Measurements from ENCODE around the gene HSD3B1. TPM values are rescaled to one million over a fixed set of nuclear protein-coding genes. Genes with fewer than 3 reads are reported as not detected.

The HSD3B1 gene
- total RNA-seq, 1 experiment from 2014 or later: not detected

- no peak overlapping the region for H3K9ac ChIP-seq (ENCODE audit: low read length)
- POLR2A ChIA-PET (ENCODE audit: unreplicated experiment): no interaction called here
- CTCF ChIA-PET: no interaction called here
Observed at GRCh38 chr1:119471566-119471965, 35.4 kb upstream of the HSD3B1 start.

GRCh38 chr1:119472080-119472818 is 34.8 kb upstream of the HSD3B1 start:
- POLR2A ChIA-PET (ENCODE audit: unreplicated experiment): interaction anchor here (0.6 kb wide), 1 partner anchor 1181 kb away, joined by 3 read pairs; no protein-coding TSS in a partner anchor
- H3K4me3 ChIP-seq (ENCODE audit: low read length): no peak overlapping the region
- no peak overlapping the region for H3K27ac ChIP-seq (ENCODE audit: low read length)
- no peak overlapping the region for H3K9ac ChIP-seq (ENCODE audit: low read length)
- DNase-seq: no peak
- TF ChIP-seq EZH2 (IDR thresholded peaks at IDR 0.05; ENCODE audit: low read length, unreplicated experiment) (no peak), CTCF (conservative IDR thresholded peaks at IDR 0.05; ENCODE audit: low read depth, low read length) (no peak), EZH2phosphoT487 (IDR thresholded peaks at IDR 0.05; ENCODE audit: borderline replicate concordance, low read length) (no peak)
- no TSS peak for BruUV-seq (replicated peaks)
- no peak overlapping the region for H3K4me2 ChIP-seq (ENCODE audit: low read length)
- intact Hi-C loops (cut with micrococcal nuclease): loop anchor here (10.0 kb wide), 1 partner anchor 113 kb away; no protein-coding TSS in a partner anchor
- no peaks in the 10 kb centered on the region for H3K9me3 ChIP-seq (ENCODE audit: low read length)
- no peak overlapping the region for H2AFZ ChIP-seq (ENCODE audit: low read length)
- no peaks in the 10 kb centered on the region for H3K79me2 ChIP-seq (ENCODE audit: low read length)
- H4K20me1 ChIP-seq (ENCODE audit: low read length): no peaks in the 10 kb centered on the region
- no peaks in the 10 kb centered on the region; the same call in 1 of the 2 replicates for H3K4me1 ChIP-seq (ENCODE audit: insufficient read depth, low read length)
- H3K9me2 ChIP-seq (replicated peaks; ENCODE audit: low read length): no peaks in the 10 kb centered on the region
- peaks cover 24% of the 10 kb centered on the region for H3K27me3 ChIP-seq (ENCODE audit: low read length)
- no peaks in the 10 kb centered on the region for H3F3A ChIP-seq (ENCODE audit: low read length, unreplicated experiment)
- no peak for ATAC-seq
- no peaks in the 10 kb centered on the region for H3K36me3 ChIP-seq (ENCODE audit: low read depth, low read length)
- CTCF ChIA-PET: no interaction called here

More at GRCh38 chr1:119471566-119471965, 35.4 kb upstream of the HSD3B1 start:
- Histone ChIP-seq H3K79me2 (ENCODE audit: low read length) (no peaks in the 10 kb centered on the region), H3F3A (ENCODE audit: low read length, unreplicated experiment) (no peaks in the 10 kb centered on the region), H4K20me1 (ENCODE audit: low read length) (no peaks in the 10 kb centered on the region), H2AFZ (ENCODE audit: low read length) (no peak overlapping the region), H3K27me3 (ENCODE audit: low read length) (peaks cover 24% of the 10 kb centered on the region), H3K27ac (ENCODE audit: low read length) (no peak overlapping the region), H3K9me3 (ENCODE audit: low read length) (no peaks in the 10 kb centered on the region), H3K36me3 (ENCODE audit: low read depth, low read length) (no peaks in the 10 kb centered on the region), H3K4me2 (ENCODE audit: low read length) (no peak overlapping the region), H3K4me3 (ENCODE audit: low read length) (no peak overlapping the region), H3K9me2 (replicated peaks; ENCODE audit: low read length) (no peaks in the 10 kb centered on the region), H3K4me1 (ENCODE audit: insufficient read depth, low read length) (no peaks in the 10 kb centered on the region; the same call in 1 of the 2 replicates)
- no TSS peak for BruUV-seq (replicated peaks)
- ATAC-seq (no peak), DNase-seq (no peak)
- no peak for TF ChIP-seq EZH2phosphoT487 (IDR thresholded peaks at IDR 0.05; ENCODE audit: borderline replicate concordance, low read length)
- TF ChIP-seq EZH2 (IDR thresholded peaks at IDR 0.05; ENCODE audit: low read length, unreplicated experiment): no peak
- no peak for TF ChIP-seq CTCF (conservative IDR thresholded peaks at IDR 0.05; ENCODE audit: low read depth, low read length)
- intact Hi-C loops (cut with micrococcal nuclease): loop anchor here (10.0 kb wide), 1 partner anchor 113 kb away; no protein-coding TSS in a partner anchor

GRCh38 chr1:119472819-119473175 is 34.2 kb upstream of the HSD3B1 start:
- no peaks in the 10 kb centered on the region; the same call in 1 of the 2 replicates for H3K4me1 ChIP-seq (ENCODE audit: insufficient read depth, low read length)
- BruUV-seq (replicated peaks): no TSS peak
- H4K20me1 ChIP-seq (ENCODE audit: low read length): no peaks in the 10 kb centered on the region
- DNase-seq (no peak), ATAC-seq (no peak)
- no peaks in the 10 kb centered on the region for H3K36me3 ChIP-seq (ENCODE audit: low read depth, low read length)
- no peak overlapping the region for H2AFZ ChIP-seq (ENCODE audit: low read length)
- CTCF ChIA-PET: no interaction called here
- H3K4me2 ChIP-seq (ENCODE audit: low read length): no peak overlapping the region
- no peaks in the 10 kb centered on the region for H3K79me2 ChIP-seq (ENCODE audit: low read length)
- H3F3A ChIP-seq (ENCODE audit: low read length, unreplicated experiment): no peaks in the 10 kb centered on the region
- POLR2A ChIA-PET (ENCODE audit: unreplicated experiment): interaction anchor here (0.6 kb wide), 1 partner anchor 1181 kb away, joined by 3 read pairs; no protein-coding TSS in a partner anchor
- intact Hi-C loops (cut with micrococcal nuclease): loop anchor here (10.0 kb wide), 1 partner anchor 112 kb away; no protein-coding TSS in a partner anchor
- no peak overlapping the region for H3K4me3 ChIP-seq (ENCODE audit: low read length)
- peaks cover 24% of the 10 kb centered on the region for H3K27me3 ChIP-seq (ENCODE audit: low read length)
- H3K27ac ChIP-seq (ENCODE audit: low read length): no peak overlapping the region
- no peak overlapping the region for H3K9ac ChIP-seq (ENCODE audit: low read length)
- H3K9me3 ChIP-seq (ENCODE audit: low read length): no peaks in the 10 kb centered on the region
- TF ChIP-seq EZH2phosphoT487 (IDR thresholded peaks at IDR 0.05; ENCODE audit: borderline replicate concordance, low read length): no peak
- no peak for TF ChIP-seq EZH2 (IDR thresholded peaks at IDR 0.05; ENCODE audit: low read length, unreplicated experiment)
- TF ChIP-seq CTCF (conservative IDR thresholded peaks at IDR 0.05; ENCODE audit: low read depth, low read length): no peak
- H3K9me2 ChIP-seq (replicated peaks; ENCODE audit: low read length): no peaks in the 10 kb centered on the region

Data from PC-3 (cell line).